ENCODE data around the gene TMEM218.

TMEM218 gene

GRCh38 chr11:125049164-125049792, 62.1 kb downstream of the TMEM218 start:
- Histone ChIP-seq H3K27ac (ENCODE audit: low read depth, low read length) (no peak overlapping the region), H3K9me3 (ENCODE audit: control insufficient read depth, insufficient read depth, low read length) (no peaks in the 10 kb centered on the region), H3K9ac (ENCODE audit: low read depth, low read length) (no peak overlapping the region), H3K4me3 (ENCODE audit: low read depth, low read length) (no peak overlapping the region), H3K36me3 (ENCODE audit: control insufficient read depth, insufficient read depth, low read length) (no peaks in the 10 kb centered on the region), H3K27me3 (ENCODE audit: control insufficient read depth, insufficient read depth, low read length) (no peaks in the 10 kb centered on the region), H3K4me1 (ENCODE audit: control insufficient read depth, insufficient read depth, low read length) (no peaks in the 10 kb centered on the region)

All from HUES48 (cell line).